ENCODE data around the gene GPRIN3. TPM values are rescaled to one million over a fixed set of nuclear protein-coding genes. Genes with fewer than 3 reads are reported as not detected.
A peak's percentile ranks its signal among the peaks of the same experiment; 100 is the strongest.

The GPRIN3 gene
- total RNA-seq, 1 experiment from 2014 or later: 7.6 TPM

DNA sequence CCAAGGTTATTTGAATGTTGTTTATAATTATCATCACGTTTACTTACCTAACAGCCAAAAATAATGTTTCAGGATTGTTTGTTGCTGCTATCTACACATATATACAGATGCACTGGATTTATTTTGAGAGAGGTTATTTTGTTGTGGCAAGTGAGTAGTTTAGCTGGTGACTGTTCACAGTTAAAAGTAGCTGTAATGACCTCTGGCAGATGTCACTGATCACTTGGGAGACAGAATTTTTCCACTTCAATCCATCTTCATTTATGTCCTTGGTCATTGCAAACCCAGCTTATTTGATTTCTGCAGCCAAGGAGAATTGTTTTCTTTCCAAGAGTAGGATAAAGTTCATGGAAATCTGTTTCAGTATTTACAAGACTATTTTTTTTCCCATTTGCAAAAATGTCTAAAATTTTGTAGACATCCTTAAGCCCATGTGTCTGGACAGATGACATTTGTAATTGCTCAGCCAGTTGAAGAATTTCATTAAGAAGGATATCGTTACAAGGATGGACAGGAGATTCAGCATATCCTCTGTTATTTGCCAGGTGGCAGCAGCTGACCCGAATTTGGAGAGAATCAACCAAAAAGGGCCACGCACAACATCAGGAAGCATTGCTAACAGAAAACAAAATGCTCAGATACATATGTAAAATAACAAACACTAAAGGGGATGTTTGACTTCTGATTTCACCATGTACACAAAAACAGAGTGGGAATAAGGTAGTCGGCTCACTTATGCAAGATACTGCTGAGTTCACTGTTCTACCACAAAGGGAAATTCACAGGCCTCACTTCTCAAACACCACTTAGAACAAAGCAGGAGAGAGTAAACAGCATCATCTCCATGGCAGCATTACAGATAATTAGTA is 64.5 kb downstream of the GPRIN3 start:
- no peaks in the 10 kb centered on the region for H3K36me3 Mint-ChIP-seq (ENCODE audit: insufficient read depth, unreplicated experiment)
- CTCF ChIA-PET: no interaction called here
- no TSS peak for BruUV-seq (replicated peaks)

DNA sequence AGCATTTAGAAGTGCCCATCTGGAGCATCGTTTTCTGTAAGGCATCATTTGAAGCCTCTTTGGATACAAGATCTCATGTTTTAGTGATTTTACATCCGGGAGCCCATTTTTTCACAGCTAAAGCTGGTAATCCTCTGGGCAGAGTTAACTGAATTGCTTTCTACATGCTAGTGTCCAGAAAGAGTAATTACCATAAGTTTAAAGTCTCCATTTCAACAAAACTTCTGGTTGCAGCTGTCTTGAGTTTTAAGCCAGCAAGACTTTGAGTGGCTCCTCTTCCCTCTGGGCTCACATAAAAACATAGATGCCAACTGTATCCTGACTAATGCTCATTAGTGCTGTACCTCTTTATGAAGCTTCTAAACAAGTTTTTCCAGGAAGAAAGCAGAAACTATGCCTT is 65.4 kb downstream of the GPRIN3 start:
- DNase-seq: no peak
- CTCF ChIA-PET: no interaction called here
- BruUV-seq (replicated peaks): no TSS peak
- intact Hi-C loops (cut with micrococcal nuclease; ENCODE audit: unreplicated experiment): no loop called here
- no peaks in the 10 kb centered on the region for H3K27me3 Mint-ChIP-seq (ENCODE audit: unreplicated experiment)
- no peak overlapping the region for H3K27ac Mint-ChIP-seq (ENCODE audit: unreplicated experiment)
- no peaks in the 10 kb centered on the region for H3K36me3 Mint-ChIP-seq (ENCODE audit: insufficient read depth, unreplicated experiment)
- no peaks in the 10 kb centered on the region for H3K4me1 Mint-ChIP-seq (ENCODE audit: low read depth, unreplicated experiment)
- TF ChIP-seq, protein P1, sequence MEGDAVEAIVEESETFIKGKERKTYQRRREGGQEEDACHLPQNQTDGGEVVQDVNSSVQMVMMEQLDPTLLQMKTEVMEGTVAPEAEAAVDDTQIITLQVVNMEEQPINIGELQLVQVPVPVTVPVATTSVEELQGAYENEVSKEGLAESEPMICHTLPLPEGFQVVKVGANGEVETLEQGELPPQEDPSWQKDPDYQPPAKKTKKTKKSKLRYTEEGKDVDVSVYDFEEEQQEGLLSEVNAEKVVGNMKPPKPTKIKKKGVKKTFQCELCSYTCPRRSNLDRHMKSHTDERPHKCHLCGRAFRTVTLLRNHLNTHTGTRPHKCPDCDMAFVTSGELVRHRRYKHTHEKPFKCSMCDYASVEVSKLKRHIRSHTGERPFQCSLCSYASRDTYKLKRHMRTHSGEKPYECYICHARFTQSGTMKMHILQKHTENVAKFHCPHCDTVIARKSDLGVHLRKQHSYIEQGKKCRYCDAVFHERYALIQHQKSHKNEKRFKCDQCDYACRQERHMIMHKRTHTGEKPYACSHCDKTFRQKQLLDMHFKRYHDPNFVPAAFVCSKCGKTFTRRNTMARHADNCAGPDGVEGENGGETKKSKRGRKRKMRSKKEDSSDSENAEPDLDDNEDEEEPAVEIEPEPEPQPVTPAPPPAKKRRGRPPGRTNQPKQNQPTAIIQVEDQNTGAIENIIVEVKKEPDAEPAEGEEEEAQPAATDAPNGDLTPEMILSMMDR (IDR thresholded peaks at IDR 0.05; ENCODE audit: unreplicated experiment): no peak
- H3K4me3 Mint-ChIP-seq (ENCODE audit: low read depth, unreplicated experiment): no peak overlapping the region
- H3K9me3 Mint-ChIP-seq (ENCODE audit: low read depth, unreplicated experiment): no peaks in the 10 kb centered on the region

More for the DNA sequence above, 64.5 kb downstream of the GPRIN3 start:
- Mint-ChIP-seq H3K4me1 (ENCODE audit: low read depth, unreplicated experiment) (no peaks in the 10 kb centered on the region), H3K27me3 (ENCODE audit: unreplicated experiment) (no peaks in the 10 kb centered on the region), H3K4me3 (ENCODE audit: low read depth, unreplicated experiment) (no peak overlapping the region), H3K27ac (ENCODE audit: unreplicated experiment) (no peak overlapping the region), H3K9me3 (ENCODE audit: low read depth, unreplicated experiment) (no peaks in the 10 kb centered on the region)
- DNase-seq: no peak
- intact Hi-C loops (cut with micrococcal nuclease; ENCODE audit: unreplicated experiment): no loop called here
- TF ChIP-seq, protein P1 (IDR thresholded peaks at IDR 0.05; ENCODE audit: unreplicated experiment): no peak

DNA sequence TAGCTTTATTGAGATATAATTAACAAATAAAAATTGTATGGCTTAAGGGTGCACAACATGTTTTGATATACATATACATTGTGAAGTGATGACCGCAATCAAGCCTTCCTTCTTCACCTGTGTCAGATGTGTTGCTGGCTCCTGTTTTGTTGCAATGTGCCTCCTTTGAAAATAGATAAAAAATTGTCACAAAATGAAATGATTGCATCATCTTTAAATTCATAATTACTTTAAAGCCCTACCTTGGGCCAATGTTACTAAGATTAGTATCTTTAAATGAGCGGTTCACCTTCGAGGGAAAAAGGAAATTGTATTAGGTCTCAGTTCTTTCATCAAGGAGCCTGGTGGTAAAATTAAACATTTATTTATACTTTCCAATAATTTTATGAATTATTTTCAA is 77.3 kb downstream of the GPRIN3 start:
- BruUV-seq (replicated peaks): no TSS peak
- Mint-ChIP-seq H3K27me3 (ENCODE audit: unreplicated experiment) (no peaks in the 10 kb centered on the region), H3K9me3 (ENCODE audit: low read depth, unreplicated experiment) (no peaks in the 10 kb centered on the region), H3K36me3 (ENCODE audit: insufficient read depth, unreplicated experiment) (no peaks in the 10 kb centered on the region), H3K4me3 (ENCODE audit: low read depth, unreplicated experiment) (no peak overlapping the region), H3K27ac (ENCODE audit: unreplicated experiment) (no peak overlapping the region), H3K4me1 (ENCODE audit: low read depth, unreplicated experiment) (peaks cover 13% of the 10 kb centered on the region)
- TF ChIP-seq, protein P1 (IDR thresholded peaks at IDR 0.05; ENCODE audit: unreplicated experiment): no peak
- intact Hi-C loops (cut with micrococcal nuclease; ENCODE audit: unreplicated experiment): no loop called here
- DNase-seq: no peak
- CTCF ChIA-PET: no interaction called here

DNA sequence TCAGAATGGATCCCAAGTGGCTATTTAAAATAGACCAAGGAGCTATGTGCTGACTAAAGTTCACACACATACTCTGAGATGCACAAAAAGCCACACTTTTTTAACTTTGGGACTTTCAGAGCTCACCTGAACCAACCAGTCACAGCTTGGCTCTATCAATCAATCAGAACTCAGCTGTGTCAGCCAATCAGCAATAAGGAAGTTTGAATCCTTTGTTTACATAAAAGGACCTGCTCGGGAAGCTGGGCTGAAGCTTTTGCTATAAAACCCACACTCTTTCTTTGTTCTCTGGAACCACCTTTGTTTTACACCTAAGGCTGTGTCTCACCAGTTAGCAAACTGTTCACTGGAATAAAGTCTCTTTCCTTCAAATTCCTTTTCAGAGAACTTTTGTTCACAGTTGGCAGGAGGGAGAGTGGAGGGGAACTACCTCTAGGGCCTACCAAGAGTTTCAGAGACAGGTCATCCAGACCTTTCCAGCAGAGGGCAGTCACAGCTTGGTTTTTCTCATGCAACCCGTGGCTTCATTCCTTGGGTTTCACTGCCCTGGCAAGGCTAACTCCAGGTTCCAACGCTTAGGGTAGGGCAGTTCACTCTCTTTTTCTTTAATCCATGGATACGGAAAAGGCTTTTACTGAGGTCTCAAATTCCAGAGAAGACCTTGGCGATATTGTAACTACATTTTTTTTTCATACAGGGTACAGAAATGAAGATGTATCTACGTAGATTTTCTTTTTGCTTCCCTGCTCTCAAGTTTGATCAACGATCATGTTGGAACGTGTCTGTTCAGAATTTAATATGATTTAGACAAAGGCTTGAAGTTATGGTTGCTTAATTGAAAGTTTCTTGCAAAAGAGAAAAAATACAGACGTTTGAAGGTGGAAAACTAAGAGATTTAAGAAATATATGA is 80.7 kb downstream of the GPRIN3 start:
- Mint-ChIP-seq H3K4me1 (ENCODE audit: low read depth, unreplicated experiment) (peaks cover 21% of the 10 kb centered on the region), H3K9me3 (ENCODE audit: low read depth, unreplicated experiment) (no peaks in the 10 kb centered on the region), H3K4me3 (ENCODE audit: low read depth, unreplicated experiment) (no peak overlapping the region), H3K27me3 (ENCODE audit: unreplicated experiment) (no peaks in the 10 kb centered on the region), H3K36me3 (ENCODE audit: insufficient read depth, unreplicated experiment) (no peaks in the 10 kb centered on the region), H3K27ac (ENCODE audit: unreplicated experiment) (no peak overlapping the region)
- TF ChIP-seq, protein P1 (IDR thresholded peaks at IDR 0.05; ENCODE audit: unreplicated experiment): peak; percentile 63
- no TSS peak for BruUV-seq (replicated peaks)
- peak; percentile 75 for DNase-seq
- CTCF ChIA-PET: interaction anchor here (0.6 to 1.2 kb wide), 7 partner anchors 11 to 208 kb away, joined by 3 to 6 read pairs (median 3); no protein-coding TSS in a partner anchor
- intact Hi-C loops (cut with micrococcal nuclease; ENCODE audit: unreplicated experiment): loop anchor here (1.0 to 2.0 kb wide), 2 partner anchors 68 to 207 kb away; no protein-coding TSS in a partner anchor

Measured in Calu3 (cell line).